Stimulated activated CD8-positive, alpha-beta memory T cell treated with anti-CD3 and anti-CD28 coated beads, Interleukin-4, amount 100 ng/mL, for 48 hours (primary cell): Measurements from ENCODE around the gene XCL2.
A peak's percentile ranks its signal among the peaks of the same experiment; 100 is the strongest.
"Not testable (repeated sequence)": the region's sequence is repeated elsewhere in the genome, so short reads cannot be mapped to it uniquely, and the experiment has no call there.

Source experiments
- DNase-seq: peaks from one replicate; pipeline ENCODE4 v3.0.0-alpha.2; 2020

Gene XCL2

GRCh38 chr1:168543840-168544498 is at the start of gene XCL2:
Gene XCL2 (minus strand): TSS chr1:168543997. CDS start chr1:168543964, 33 bp downstream.
- not testable (repeated sequence) for DNase-seq

DNA sequence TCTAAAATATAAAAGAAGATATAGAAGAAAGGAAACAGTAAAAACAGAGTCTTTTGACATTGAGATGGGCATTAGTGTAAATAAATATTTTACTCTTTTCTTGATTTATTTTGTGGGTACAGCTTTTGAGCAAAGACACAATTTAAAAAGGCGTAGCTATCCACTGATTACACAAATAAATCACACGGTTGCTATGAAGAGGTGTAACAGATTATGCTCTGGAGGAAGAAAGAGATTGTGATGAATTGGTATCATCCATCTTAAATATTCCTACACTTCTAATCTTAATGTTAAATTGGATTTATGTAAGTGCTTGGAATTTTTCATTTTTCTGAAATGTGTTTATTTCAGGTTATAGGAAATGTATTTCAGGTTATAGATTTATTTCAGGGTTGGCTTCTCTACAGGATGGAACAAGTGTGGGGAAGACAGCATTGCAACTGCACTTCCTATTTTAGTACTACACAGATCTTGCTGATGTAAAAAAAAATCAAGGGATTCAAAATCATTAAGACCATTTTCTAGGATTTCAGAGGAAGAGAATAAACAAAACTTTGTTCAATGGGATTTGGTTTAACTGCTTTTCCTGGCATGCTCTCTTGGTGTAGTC is 47.9 kb upstream of the XCL2 start:
- DNase-seq, result no peak

DNA sequence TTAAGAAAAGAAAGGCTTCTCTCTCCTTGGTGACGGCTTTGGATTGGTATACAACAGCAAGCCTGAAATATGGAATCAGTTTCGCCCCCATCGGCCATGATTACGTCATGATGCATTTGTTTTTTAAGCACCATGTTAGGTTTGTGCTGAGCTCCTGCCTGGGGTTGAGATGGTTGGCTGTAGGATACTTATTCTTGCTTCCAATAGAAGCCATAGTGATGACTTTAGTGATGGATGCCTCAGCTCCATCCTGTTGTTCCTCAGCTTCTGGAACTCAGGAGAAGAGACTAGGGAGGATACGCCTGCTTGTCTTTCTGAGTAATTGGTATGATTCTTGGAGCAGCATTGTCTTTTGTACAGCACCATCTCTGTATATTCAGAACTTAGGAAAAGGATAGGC is 47.3 kb upstream of the XCL2 start:
- DNase-seq, result no peak

- no peak for DNase-seq
These were observed 45.4 kb upstream of the XCL2 start for GRCh38 chr1:168589167-168589566.

- no peak for DNase-seq
These were observed 42.1 kb upstream of the XCL2 start for GRCh38 chr1:168585937-168586336.

- no peak for DNase-seq
These were observed 41.4 kb upstream of the XCL2 start for GRCh38 chr1:168585191-168585590.

- no peak for DNase-seq
These were observed 39.8 kb upstream of the XCL2 start for GRCh38 chr1:168583571-168583970.

- DNase-seq, result no peak
These were observed 39.0 kb upstream of the XCL2 start for GRCh38 chr1:168582688-168583336.

DNA sequence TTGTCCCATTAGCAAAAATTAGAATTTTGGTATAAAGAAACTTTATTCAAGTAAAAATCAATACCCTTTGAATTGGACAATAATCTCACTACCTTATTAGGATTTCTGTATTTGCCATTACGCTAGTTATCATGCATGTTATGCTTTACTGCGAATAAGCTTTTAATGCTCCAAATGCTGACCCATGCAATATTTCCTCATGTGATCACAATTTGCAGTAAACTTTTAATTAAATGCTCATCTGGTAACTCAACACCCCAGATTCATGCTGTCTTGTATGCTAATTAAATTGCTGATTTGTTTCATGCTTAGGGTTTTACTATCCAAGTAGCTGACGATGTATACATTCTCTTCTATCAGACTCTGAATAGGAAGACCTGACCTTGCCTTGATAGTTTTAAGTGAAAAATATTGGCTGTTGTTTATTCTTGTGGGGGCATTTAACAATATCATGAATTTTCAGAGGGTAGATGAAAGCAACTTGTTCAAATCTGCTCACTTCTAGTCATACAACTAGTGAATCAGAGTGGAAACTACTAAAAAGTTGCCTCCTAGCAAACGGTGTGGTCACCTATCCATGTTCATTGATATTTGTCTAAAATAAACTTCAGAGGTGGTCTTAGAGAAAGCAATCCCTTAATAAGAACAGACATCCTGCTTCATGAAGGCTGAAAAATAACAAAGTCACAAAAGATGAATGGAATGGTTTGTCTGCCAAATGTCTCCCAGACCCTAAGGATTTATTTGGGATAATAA is 38.2 kb upstream of the XCL2 start:
- no peak for DNase-seq

- DNase-seq, result not testable (repeated sequence)
These were observed 37.2 kb upstream of the XCL2 start for GRCh38 chr1:168580991-168581390.

GRCh38 chr1:168580290-168580689 is 36.5 kb upstream of the XCL2 start:
- DNase-seq, result not testable (repeated sequence)

DNA sequence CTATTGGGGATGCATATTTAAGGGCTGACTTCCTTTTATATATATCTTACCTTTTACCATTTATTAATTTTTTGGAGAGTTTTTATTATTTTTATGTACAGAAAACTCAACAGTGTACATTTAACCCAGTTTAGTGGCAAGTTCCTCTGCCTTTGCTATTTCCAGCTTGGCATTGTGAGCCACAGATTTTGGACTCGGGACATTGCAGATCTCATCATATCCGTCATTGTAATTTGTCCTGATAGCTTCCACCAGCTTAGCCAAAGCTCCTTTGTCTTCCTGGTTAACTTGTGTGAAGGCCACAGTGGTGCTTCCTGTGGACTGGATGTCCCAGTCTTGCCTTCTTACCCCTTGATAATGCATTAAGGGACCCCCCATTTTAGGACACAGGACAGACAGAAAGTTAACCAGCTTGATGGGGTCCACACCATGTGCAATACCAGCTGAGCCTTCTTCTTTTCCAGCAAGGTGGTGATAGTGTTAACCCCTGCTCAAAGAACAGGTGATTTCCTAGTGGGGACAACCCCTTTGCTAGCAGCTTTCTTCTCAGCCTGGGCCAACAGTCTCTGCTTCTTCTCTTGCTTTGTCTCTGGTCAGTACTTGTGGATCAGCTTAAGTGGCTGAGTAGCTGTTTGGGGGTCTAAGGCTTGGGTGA is 34.9 kb upstream of the XCL2 start:
- DNase-seq, result not testable (repeated sequence)

GRCh38 chr1:168576245-168576688 is 32.5 kb upstream of the XCL2 start, which contains the start of gene XCL1:
Gene XCL1 (plus strand): TSS chr1:168576605. CDS start chr1:168576638, 33 bp downstream.
- DNase-seq, result peak; percentile 48

GRCh38 chr1:168574234-168574633 is 30.4 kb upstream of the XCL2 start:
- not testable (repeated sequence) for DNase-seq

DNA sequence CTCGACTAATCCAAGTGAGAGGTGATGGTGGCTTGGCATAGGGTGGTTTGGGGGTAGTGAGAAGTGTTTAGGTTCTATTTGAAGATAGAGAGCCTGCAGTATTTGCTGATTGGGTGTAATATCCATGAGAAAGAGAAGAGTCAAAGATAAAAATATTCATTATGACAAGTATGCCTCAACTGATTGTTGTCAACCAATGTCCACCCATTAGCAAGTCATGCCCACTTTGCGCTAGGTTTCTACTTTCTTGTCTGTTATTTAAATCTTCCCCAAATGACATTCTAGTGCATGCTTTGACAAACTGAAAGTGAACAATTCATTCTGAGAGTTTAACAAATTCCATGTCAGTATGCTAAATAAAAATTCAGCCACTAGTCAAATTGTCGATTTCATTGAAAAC is 28.8 kb upstream of the XCL2 start:
- no peak for DNase-seq

- no peak for DNase-seq
These were observed 26.9 kb upstream of the XCL2 start for GRCh38 chr1:168570652-168571051.

DNA sequence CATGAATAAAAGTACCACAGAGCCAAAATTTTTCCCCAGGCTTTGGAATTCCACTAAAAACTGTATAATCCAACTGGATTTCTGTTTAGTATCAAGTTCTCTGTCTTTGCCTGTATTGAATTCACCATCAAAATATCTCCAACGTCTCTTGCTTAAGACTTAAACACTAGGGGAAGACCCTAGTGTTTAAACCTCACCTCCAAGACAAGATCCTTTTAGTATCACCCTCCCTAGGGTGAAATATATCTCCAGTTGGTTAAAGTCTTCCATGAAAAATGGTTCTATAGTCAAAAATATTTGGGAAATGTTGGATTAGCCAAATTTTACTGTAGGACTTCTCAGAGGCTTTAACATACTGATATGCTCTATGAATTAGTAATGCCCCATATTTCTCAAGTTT is 24.5 kb upstream of the XCL2 start:
- DNase-seq, result no peak

DNA sequence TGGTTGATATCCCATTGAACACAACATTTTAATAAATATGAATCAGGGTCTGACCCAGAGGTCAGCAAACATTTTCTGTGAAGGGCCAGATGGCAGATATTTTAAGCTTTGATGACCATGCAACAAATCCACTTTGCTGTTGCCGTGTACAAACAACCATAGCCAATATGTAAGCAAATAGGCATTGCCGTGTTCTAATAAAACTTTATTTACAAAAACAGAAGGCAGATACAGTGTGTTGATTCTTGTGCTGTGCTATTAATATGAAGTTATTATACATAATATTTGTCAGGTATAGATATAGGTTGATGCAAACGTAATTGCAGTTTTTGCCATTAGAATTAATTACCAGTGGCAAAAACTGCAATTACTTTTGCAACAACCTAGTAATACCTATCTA is 23.8 kb upstream of the XCL2 start:
- DNase-seq, result no peak

GRCh38 chr1:168567007-168567406 is 23.2 kb upstream of the XCL2 start:
- no peak for DNase-seq

GRCh38 chr1:168565825-168566224 is 22.0 kb upstream of the XCL2 start:
- no peak for DNase-seq

DNA sequence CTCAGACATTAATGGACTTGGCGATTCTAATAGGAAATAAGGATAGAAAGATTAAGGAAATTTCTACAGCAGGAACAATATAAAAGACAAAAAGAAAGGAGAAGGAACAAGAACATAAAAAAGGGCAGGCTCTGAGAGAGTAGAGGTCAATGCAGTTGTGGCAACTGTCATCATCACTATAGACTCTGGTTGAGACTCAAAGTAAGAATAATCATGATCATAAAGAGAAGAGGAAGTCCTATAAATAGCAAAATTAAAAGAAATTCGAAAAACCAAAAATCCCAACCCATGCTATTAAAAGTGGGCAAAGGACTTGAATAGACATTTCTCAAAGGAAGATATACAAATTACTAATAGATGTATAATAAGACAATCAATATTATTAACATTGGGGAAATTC is 18.2 kb upstream of the XCL2 start:
- DNase-seq, result no peak

- DNase-seq, result no peak
These were observed 16.6 kb upstream of the XCL2 start for GRCh38 chr1:168560370-168560769.

- DNase-seq, result no peak
These were observed 12.8 kb upstream of the XCL2 start for GRCh38 chr1:168556647-168557046.
